K562 (cell line): ENCODE measurements around the gene SHMT1. TPM values are rescaled to one million over a fixed set of nuclear protein-coding genes. Genes with fewer than 3 reads are reported as not detected.

Experiments
- ATAC-seq: fragments of 200-7000 bp; cut with Tn5 transposase; 3 replicates; pipeline ENCODE4 v1.9.1; 2020; ENCODE audit warnings: moderate library complexity
- BruUV-seq: library from RNA; stranded (reverse); fragments of 400-500 nt; replicated peaks from 2 replicates; lab custom pipeline; 2021; lab: Mats Ljungman, UMichigan
- CTCF ChIA-PET: fragments of 300-600 bp; formaldehyde crosslinking; extraction: SDS; loops from one replicate; lab custom pipeline; 2021; ENCODE audit warnings: low intra/inter-chr PET ratio; lab: Yijun Ruan, JAX
- POLR2A ChIA-PET: fragments of 300-600, 350-650 bp; sonication (Branson Sonifier 250); formaldehyde crosslinking; extraction: SDS; loops from one replicate; lab custom pipeline; 2021; ENCODE audit warnings: antibody characterized with exemption, inconsistent platforms; lab: Yijun Ruan, JAX
- DNase-seq, 4 experiments: peaks; one replicate each; pipeline versions ENCODE4 v3.0.0 to v3.0.0-alpha.2; 2011 to 2018; ENCODE audit warnings: low spot score in 3 of 4, mixed read lengths in 3 of 4; ENCODE audit errors: extremely low read depth in 1 of 4
- FAIRE-seq: peaks from 2 replicates; lab custom pipeline; 2011; peaks lifted over from hg19 to GRCh38; lab: Jason Lieb, UNC
- H2AFZ ChIP-seq: 2 replicates; pipeline ENCODE4 v1.6.0; 2011; ENCODE audit warnings: low read depth, low read length, control low read depth, inconsistent platforms
- H3K27ac ChIP-seq: fragments of 200-600 bp; 3 replicates; pipeline ENCODE4 v1.8.0; 2011; ENCODE audit warnings: low read depth, mild to moderate bottlenecking, control low read depth, inconsistent platforms, low read length, moderate library complexity, mixed read lengths; ENCODE audit errors: extremely low read depth
- H3K27me3 ChIP-seq, 2 experiments: fragments of 300-600 bp in 1 of 2; 2 replicates in 1 of 2; 3 replicates in 1 of 2; pipeline versions ENCODE4 v1.6.0 to v1.8.0; 2011; ENCODE audit warnings: inconsistent platforms in 2 of 2, low read length in 2 of 2, mild to moderate bottlenecking in 1 of 2, mixed read lengths in 1 of 2, moderate library complexity in 1 of 2; ENCODE audit not compliant: control insufficient read depth in 2 of 2, insufficient read depth in 2 of 2
- H3K36me3 ChIP-seq: fragments of 300-600 bp; 3 replicates; pipeline ENCODE4 v1.8.0; 2011; ENCODE audit warnings: mild to moderate bottlenecking, low read length, inconsistent platforms; ENCODE audit not compliant: control insufficient read depth, insufficient read depth
- H3K4me1 ChIP-seq, 2 experiments: fragments of 200-600 bp in 1 of 2; replicated peaks in 1 of 2; 2 replicates in 1 of 2; 3 replicates in 1 of 2; pipeline versions ENCODE4 v1.5.1 to v1.8.0; 2011; ENCODE audit warnings: inconsistent platforms in 2 of 2, low read length in 2 of 2, mild to moderate bottlenecking in 1 of 2, mixed read lengths in 1 of 2, moderate library complexity in 1 of 2; ENCODE audit not compliant: control insufficient read depth in 2 of 2, insufficient read depth in 2 of 2
- H3K4me2 ChIP-seq: 2 replicates; pipeline ENCODE4 v1.6.1; 2011; ENCODE audit warnings: low read length, control low read depth, inconsistent platforms, mixed read lengths; ENCODE audit not compliant: insufficient read depth
- H3K4me3 ChIP-seq: fragments of 200-600 bp; sonication (generic), shearing (Covaris generic); 2 replicates; pipeline ENCODE4 v1.5.1; 2016; ENCODE audit warnings: control low read depth, inconsistent platforms
- H3K79me2 ChIP-seq: fragments of 200-600 bp; 3 replicates; pipeline ENCODE4 v1.8.0; 2011; ENCODE audit warnings: low read length, inconsistent platforms; ENCODE audit not compliant: control insufficient read depth, insufficient read depth
- H3K9ac ChIP-seq, 2 experiments: 2 replicates each; pipeline versions ENCODE4 v1.6.0 to v1.6.1; 2011; ENCODE audit warnings: low read depth in 2 of 2, low read length in 2 of 2, control low read depth in 1 of 2, inconsistent platforms in 1 of 2, mild to moderate bottlenecking in 1 of 2, mixed read lengths in 1 of 2; ENCODE audit not compliant: insufficient read depth in 1 of 2
- H3K9me1 ChIP-seq: one replicate; pipeline ENCODE4 v1.6.0; 2011; ENCODE audit warnings: inconsistent platforms, mild to moderate bottlenecking, low read length, moderate library complexity; ENCODE audit not compliant: control insufficient read depth, insufficient read depth
- H3K9me3 ChIP-seq: replicated peaks from 2 replicates; pipeline ENCODE4 v1.5.1; 2011; ENCODE audit warnings: low read depth, low read length, inconsistent platforms; ENCODE audit not compliant: control insufficient read depth, insufficient read depth
- H4K20me1 ChIP-seq: replicated peaks from 2 replicates; pipeline ENCODE4 v1.6.1; 2011; ENCODE audit warnings: low read length, inconsistent platforms, mixed read lengths; ENCODE audit not compliant: control insufficient read depth, insufficient read depth
- ATF1 ChIP-seq, 2 experiments: fragments of 450-650 bp in 1 of 2; IDR thresholded peaks; 2 replicates each; pipeline ENCODE4 v1.6.1; 2016; ENCODE audit warnings: missing compliant biosample characterization in 1 of 2, missing genetic modification characterization in 1 of 2
- KAT8 ChIP-seq: fragments of 450-650 bp; IDR thresholded peaks from 2 replicates; pipeline ENCODE4 v1.6.1; 2016; ENCODE audit warnings: low read depth, mild to moderate bottlenecking
- PRDM10 ChIP-seq: fragments of 450-650 bp; IDR thresholded peaks from 2 replicates; pipeline ENCODE4 v1.6.1; 2018; ENCODE audit not compliant: partially characterized antibody
- RNF2 ChIP-seq: sonication (generic); IDR thresholded peaks from 2 replicates; pipeline ENCODE4 v1.6.1; 2016
- SIN3B ChIP-seq: fragments of 450-650 bp; IDR thresholded peaks from 2 replicates; pipeline ENCODE4 v1.6.1; 2017; ENCODE audit warnings: low read depth, mild to moderate bottlenecking, moderate library complexity
- SMAD1 ChIP-seq: fragments of 150-350 bp; IDR thresholded peaks from 2 replicates; pipeline ENCODE4 v1.6.1; 2014; ENCODE audit warnings: low read length, low read depth; ENCODE audit not compliant: partially characterized antibody
- SMARCC2 ChIP-seq: fragments of 450-650 bp; IDR thresholded peaks from 2 replicates; pipeline ENCODE4 v1.6.1; 2017; ENCODE audit warnings: antibody characterized with exemption, moderate library complexity, mild to moderate bottlenecking, low read depth
- THRAP3 ChIP-seq: fragments of 450-650 bp; IDR thresholded peaks from 2 replicates; pipeline ENCODE4 v1.6.1; 2016; ENCODE audit warnings: mild to moderate bottlenecking, inconsistent platforms, borderline replicate concordance
- ZNF318 ChIP-seq, 2 experiments: fragments of 450-650 bp; IDR thresholded peaks; 2 replicates each; pipeline ENCODE4 v1.6.1; 2016; ENCODE audit warnings: mild to moderate bottlenecking in 2 of 2, borderline replicate concordance in 1 of 2, low read depth in 1 of 2, moderate library complexity in 1 of 2
- ZNF699 ChIP-seq: fragments of 250-450 bp; sonication (Bioruptor Pico); IDR thresholded peaks from 2 replicates; pipeline ENCODE4 v1.8.0; 2021; ENCODE audit warnings: mild to moderate bottlenecking, moderate library complexity; ENCODE audit not compliant: insufficient replicate concordance
- WGBS: fragments of 100-300 bp; shearing (Covaris generic); methylation state at CpG from one replicate; pipeline ENCODE4 v1.1.6; 2016; ENCODE audit warnings: low coverage, mixed read lengths; ENCODE audit not compliant: insufficient coverage; ENCODE audit errors: missing lambda C conversion rate; 5-methylcytosine and 5-hydroxymethylcytosine counted together
- in situ Hi-C: fragments of 300-500 bp; cut with MboI; formaldehyde crosslinking; loops from 4 replicates; pipeline ENCODE4 v1.15.0; 2018; ENCODE audit warnings: inconsistent platforms, mixed read lengths
- intact Hi-C: fragments of 100-400 bp; cut with micrococcal nuclease; formaldehyde crosslinking; loops from 2 replicates; pipeline ENCODE4 v1.14.2; 2022
- polyA plus RNA-seq, 8 experiments: library from polyadenylated mRNA; depleted of rRNA in 4 of 8; stranded (reverse) in 5 of 8; unstranded in 3 of 8; fragments of >200 nt; fragmentation: Nextera tagmentation in 2 of 8; fragmentation: Illumina TruSeq in 1 of 8; extraction: Ambion mirVana in 2 of 8; extraction: Trizol in 1 of 8; gene quantifications; 2 replicates each; pipeline versions ENCODE4 v1.2.1 to v1.2.3, GENCODE V29; 2011 to 2014; ENCODE audit warnings: inconsistent platforms in 1 of 8, missing spikeins in 1 of 8
- total RNA-seq, 7 experiments: library from RNA; depleted of rRNA in 6 of 7; stranded (reverse); fragments of >200 nt in 6 of 7; fragmentation: Illumina TruSeq in 2 of 7; extraction: Trizol in 2 of 7; gene quantifications; 2 replicates each; pipeline versions ENCODE4 v1.2.1 to v1.2.3, GENCODE V29; 2011 to 2021; ENCODE audit warnings: low replicate concordance in 1 of 7

The SHMT1 gene
- total and polyA plus RNA-seq, 9 of the 15 experiments (the other 6 are each of a cell fraction or from before 2014, with no cell fraction given), result 3.3 to 31.2 (median 23.3) TPM

GRCh38 chr17:18380471-18381157 lies 17.3 kb upstream of the SHMT1 start:
- ChIA-PET CTCF (no interaction called here), POLR2A (interaction anchor here (0.6 kb wide), 1 partner anchor 1621 kb away, joined by 3 read pairs; no protein-coding TSS in a partner anchor)
- no peak overlapping the region for H2AFZ ChIP-seq
- intact Hi-C loops (no loop called here), in situ Hi-C loops (no loop called here)
- peaks cover 0 to 28% of the 10 kb centered on the region in 2 experiments; a peak in 2 of 5 replicates for H3K4me1 ChIP-seq
- no peaks in the 10 kb centered on the region for H3K79me2 ChIP-seq
- ATAC-seq (no peak), FAIRE-seq (no peak), DNase-seq (no peak)
- H3K9me3 ChIP-seq, result no peaks in the 10 kb centered on the region
- peaks cover 0 to 17% of the 10 kb centered on the region in 2 experiments; a peak in 2 of 5 replicates for H3K27me3 ChIP-seq
- no peak overlapping the region for H3K9ac ChIP-seq
- no peak overlapping the region for H3K4me2 ChIP-seq
- H3K9me1 ChIP-seq, result no peaks in the 10 kb centered on the region
- no peak overlapping the region for H3K4me3 ChIP-seq
- no peaks in the 10 kb centered on the region for H3K36me3 ChIP-seq
- no peaks in the 10 kb centered on the region for H4K20me1 ChIP-seq
- 15% methylated on average over 9 of the region's 15 CpGs for WGBS
- H3K27ac ChIP-seq, result no peak overlapping the region
- BruUV-seq, result no TSS peak
- no peak for TF ChIP-seq THRAP3
- TF ChIP-seq ATF1 (CRISPR knock-in tag; IDR thresholded peaks at IDR 0.05), result no peak
- no peak for TF ChIP-seq ATF1 (tag; IDR thresholded peaks at IDR 0.05)
- TF ChIP-seq SMAD1, result no peak
- no peak for TF ChIP-seq ZNF699 (CRISPR knock-in tag)
- no peak for TF ChIP-seq ZNF318 (IDR thresholded peaks at IDR 0.05; ENCODE audit: borderline replicate concordance in 1 of 2, low read depth in 1 of 2)
- no peak for TF ChIP-seq RNF2
- TF ChIP-seq PRDM10, result no peak
- no peak for TF ChIP-seq SIN3B
- no peak for TF ChIP-seq KAT8
- no peak for TF ChIP-seq SMARCC2
